ENCODE results near the gene GPX2.
A peak's percentile ranks its signal among the peaks of the same experiment; 100 is the strongest.

- TF ChIP-seq, protein P1, sequence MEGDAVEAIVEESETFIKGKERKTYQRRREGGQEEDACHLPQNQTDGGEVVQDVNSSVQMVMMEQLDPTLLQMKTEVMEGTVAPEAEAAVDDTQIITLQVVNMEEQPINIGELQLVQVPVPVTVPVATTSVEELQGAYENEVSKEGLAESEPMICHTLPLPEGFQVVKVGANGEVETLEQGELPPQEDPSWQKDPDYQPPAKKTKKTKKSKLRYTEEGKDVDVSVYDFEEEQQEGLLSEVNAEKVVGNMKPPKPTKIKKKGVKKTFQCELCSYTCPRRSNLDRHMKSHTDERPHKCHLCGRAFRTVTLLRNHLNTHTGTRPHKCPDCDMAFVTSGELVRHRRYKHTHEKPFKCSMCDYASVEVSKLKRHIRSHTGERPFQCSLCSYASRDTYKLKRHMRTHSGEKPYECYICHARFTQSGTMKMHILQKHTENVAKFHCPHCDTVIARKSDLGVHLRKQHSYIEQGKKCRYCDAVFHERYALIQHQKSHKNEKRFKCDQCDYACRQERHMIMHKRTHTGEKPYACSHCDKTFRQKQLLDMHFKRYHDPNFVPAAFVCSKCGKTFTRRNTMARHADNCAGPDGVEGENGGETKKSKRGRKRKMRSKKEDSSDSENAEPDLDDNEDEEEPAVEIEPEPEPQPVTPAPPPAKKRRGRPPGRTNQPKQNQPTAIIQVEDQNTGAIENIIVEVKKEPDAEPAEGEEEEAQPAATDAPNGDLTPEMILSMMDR (IDR thresholded peaks at IDR 0.05), result no peak
- TF ChIP-seq EP300 (IDR thresholded peaks at IDR 0.05) (no peak), POLR2AphosphoS5 (IDR thresholded peaks at IDR 0.05) (peak in 2 of 3 donors; percentile 74 to 82)
Measured at GRCh38 chr14:64942531-64943111, at the start of gene GPX2.
